H9 (cell line): Measurements from ENCODE around the gene KCNIP3. TPM values are rescaled to one million over a fixed set of nuclear protein-coding genes. Genes with fewer than 3 reads are reported as not detected.

Experiments
- DNase-seq: peaks from one replicate; pipeline ENCODE4 v3.0.0-alpha.2; 2017
- H2AFZ ChIP-seq: one replicate; pipeline ENCODE4 v1.6.1; 2013; ENCODE audit warnings: mild to moderate bottlenecking, low read length, control low read depth, moderate library complexity
- H2AK5ac ChIP-seq: 2 replicates; pipeline ENCODE4 v1.6.1; 2013; ENCODE audit warnings: low read length, control low read depth, mixed read lengths; ENCODE audit not compliant: insufficient read length
- H2BK120ac ChIP-seq: one replicate; pipeline ENCODE4 v1.6.1; 2013; ENCODE audit warnings: low read depth, mild to moderate bottlenecking, low read length, control low read depth, inconsistent platforms; ENCODE audit not compliant: poor library complexity, severe bottlenecking
- H2BK12ac ChIP-seq: 2 replicates; pipeline ENCODE4 v1.6.1; 2013; ENCODE audit warnings: low read length, control low read depth, mixed read lengths, low read depth; ENCODE audit not compliant: insufficient read length
- H2BK15ac ChIP-seq: 2 replicates; pipeline ENCODE4 v1.6.1; 2013; ENCODE audit warnings: low read depth, low read length, control low read depth
- H2BK20ac ChIP-seq: one replicate; pipeline ENCODE4 v1.6.1; 2013; ENCODE audit warnings: low read depth, mild to moderate bottlenecking, low read length, control low read depth, inconsistent platforms; ENCODE audit not compliant: poor library complexity, severe bottlenecking
- H2BK5ac ChIP-seq: 2 replicates; pipeline ENCODE4 v1.6.1; 2013; ENCODE audit warnings: low read length, control low read depth, mixed read lengths; ENCODE audit not compliant: insufficient read length
- H3K14ac ChIP-seq: 2 replicates; pipeline ENCODE4 v1.6.1; 2013; ENCODE audit warnings: low read length, control low read depth; ENCODE audit not compliant: insufficient read depth
- H3K18ac ChIP-seq: 2 replicates; pipeline ENCODE4 v1.6.1; 2013; ENCODE audit warnings: low read depth, mild to moderate bottlenecking, mixed read lengths, low read length, control low read depth; ENCODE audit not compliant: insufficient read length
- H3K23ac ChIP-seq: 2 replicates; pipeline ENCODE4 v1.6.1; 2013; ENCODE audit warnings: low read length, control low read depth, mixed read lengths, low read depth; ENCODE audit not compliant: insufficient read length
- H3K23me2 ChIP-seq: 2 replicates; pipeline ENCODE4 v1.6.1; 2013; ENCODE audit warnings: low read depth, mild to moderate bottlenecking, mixed read lengths, low read length, control low read depth; ENCODE audit not compliant: insufficient read length, poor library complexity, severe bottlenecking
- H3K27ac ChIP-seq: 2 replicates; pipeline ENCODE4 v1.5.1; 2013; ENCODE audit warnings: low read length, control low read depth, mixed read lengths, low read depth; ENCODE audit not compliant: insufficient read length
- H3K27me3 ChIP-seq: 2 replicates; pipeline ENCODE4 v1.6.1; 2013; ENCODE audit warnings: low read length, control low read depth, inconsistent platforms; ENCODE audit not compliant: insufficient read depth
- H3K4ac ChIP-seq: 2 replicates; pipeline ENCODE4 v1.6.1; 2013; ENCODE audit warnings: low read depth, mild to moderate bottlenecking, control low read depth, inconsistent platforms, low read length, moderate library complexity
- H3K4me1 ChIP-seq: 2 replicates; pipeline ENCODE4 v1.6.1; 2013; ENCODE audit warnings: low read length, control low read depth, inconsistent platforms; ENCODE audit not compliant: insufficient read depth
- H3K4me2 ChIP-seq: 2 replicates; pipeline ENCODE4 v1.6.1; 2013; ENCODE audit warnings: low read length, control low read depth, mixed read lengths; ENCODE audit not compliant: insufficient read length, insufficient read depth
- H3K56ac ChIP-seq: 2 replicates; pipeline ENCODE4 v1.6.1; 2013; ENCODE audit warnings: low read depth, mild to moderate bottlenecking, mixed read lengths, low read length, control low read depth; ENCODE audit not compliant: insufficient read length
- H3K79me1 ChIP-seq: 2 replicates; pipeline ENCODE4 v1.6.1; 2013; ENCODE audit warnings: low read depth, mild to moderate bottlenecking, moderate library complexity, low read length, control low read depth, inconsistent platforms; ENCODE audit not compliant: insufficient read depth, poor library complexity, severe bottlenecking
- H3K79me2 ChIP-seq: 2 replicates; pipeline ENCODE4 v1.6.1; 2013; ENCODE audit warnings: low read length, control low read depth, inconsistent platforms; ENCODE audit not compliant: insufficient read depth
- H3K9ac ChIP-seq: 2 replicates; pipeline ENCODE4 v1.6.1; 2013; ENCODE audit warnings: low read length, control low read depth, mixed read lengths; ENCODE audit not compliant: insufficient read length; ENCODE audit errors: extremely low read depth
- H3K9me3 ChIP-seq: one replicate; pipeline ENCODE4 v1.6.1; 2013; ENCODE audit warnings: low read depth, low read length, inconsistent platforms; ENCODE audit not compliant: control insufficient read depth
- H3T11ph ChIP-seq: one replicate; pipeline ENCODE4 v1.6.1; 2013; ENCODE audit warnings: mild to moderate bottlenecking, low read length, control low read depth, inconsistent platforms
- H4K20me1 ChIP-seq: one replicate; pipeline ENCODE4 v1.6.1; 2013; ENCODE audit not compliant: control insufficient read depth, insufficient read length, insufficient read depth
- H4K5ac ChIP-seq: 2 replicates; pipeline ENCODE4 v1.6.1; 2013; ENCODE audit warnings: low read depth, mild to moderate bottlenecking, mixed read lengths, low read length, control low read depth; ENCODE audit not compliant: insufficient read length
- H4K8ac ChIP-seq: replicated peaks from 2 replicates; pipeline ENCODE4 v1.6.1; 2013; ENCODE audit warnings: low read length, control low read depth, mixed read lengths, low read depth; ENCODE audit not compliant: insufficient read length
- H4K91ac ChIP-seq: 2 replicates; pipeline ENCODE4 v1.6.1; 2013; ENCODE audit warnings: low read depth, mild to moderate bottlenecking, moderate library complexity, mixed read lengths, low read length, control low read depth; ENCODE audit not compliant: insufficient read length
- H3K27ac Mint-ChIP-seq, 3 experiments: 2 replicates in 2 of 3; 3 replicates in 1 of 3; pipeline ENCODE4 v1.8.0; 2020 to 2021; ENCODE audit warnings: mixed read lengths in 3 of 3, mild to moderate bottlenecking in 1 of 3, moderate library complexity in 1 of 3
- H3K27me3 Mint-ChIP-seq: 2 replicates; pipeline ENCODE4 v1.8.0; 2021; ENCODE audit warnings: low read depth, mild to moderate bottlenecking, moderate library complexity, mixed read lengths
- H3K36me3 Mint-ChIP-seq, 3 experiments: 2 replicates in 2 of 3; 3 replicates in 1 of 3; pipeline ENCODE4 v1.8.0; 2020 to 2021; ENCODE audit warnings: low read depth in 3 of 3, mixed read lengths in 3 of 3; ENCODE audit not compliant: insufficient read depth in 1 of 3
- H3K4me1 Mint-ChIP-seq, 2 experiments: 2 replicates each; pipeline ENCODE4 v1.8.0; 2020; ENCODE audit warnings: mixed read lengths in 2 of 2
- H3K4me3 Mint-ChIP-seq, 2 experiments: 2 replicates in 1 of 2; 3 replicates in 1 of 2; pipeline ENCODE4 v1.8.0; 2020 to 2021; ENCODE audit warnings: mild to moderate bottlenecking in 2 of 2, mixed read lengths in 2 of 2, moderate library complexity in 1 of 2
- H3K9me3 Mint-ChIP-seq, 2 experiments: 2 replicates in 1 of 2; 3 replicates in 1 of 2; pipeline ENCODE4 v1.8.0; 2020; ENCODE audit warnings: mild to moderate bottlenecking in 2 of 2, mixed read lengths in 2 of 2, moderate library complexity in 1 of 2
- CTCF ChIP-seq: fragments of 200-600 bp; sonication (generic); conservative IDR thresholded peaks from 3 replicates; pipeline ENCODE4 v1.8.0; 2021; ENCODE audit warnings: antibody characterized with exemption, mild to moderate bottlenecking
- WGBS: extraction: QIAGEN DNeasy Blood & Tissue Kit; methylation state at CpG from one replicate; pipeline ENCODE4 v1.1.7; 2013; ENCODE audit warnings: missing lambda C conversion rate, low lambda C conversion rate, mixed read lengths; ENCODE audit not compliant: insufficient read length; ENCODE audit errors: extremely low coverage; 5-methylcytosine and 5-hydroxymethylcytosine counted together
- total RNA-seq: library from RNA; stranded (reverse); gene quantifications from 2 replicates; pipeline ENCODE4 v1.2.1, GENCODE V29; 2021

The KCNIP3 gene
- total RNA-seq, 1 experiment from 2014 or later: 1.5 TPM

GRCh38 chr2:95372216-95372829, 75.2 kb downstream of the KCNIP3 start:
- Mint-ChIP-seq H3K9me3 (no peaks in the 10 kb centered on the region), H3K27me3 (peaks cover 15% of the 10 kb centered on the region), H3K36me3 (no peaks in the 10 kb centered on the region), H3K27ac (no peak overlapping the region; a peak in 1 of 7 replicates), H3K4me3 (no peak overlapping the region), H3K4me1 (peaks cover 6 to 14% of the 10 kb centered on the region in 2 experiments)
- Histone ChIP-seq H3K4me2 (no peak overlapping the region), H3K23me2 (no peaks in the 10 kb centered on the region), H2BK12ac (no peak overlapping the region), H4K91ac (no peak overlapping the region), H3K79me1 (no peaks in the 10 kb centered on the region), H2BK5ac (no peak overlapping the region), H3K18ac (no peak overlapping the region), H4K5ac (no peak overlapping the region), H2AFZ (no peak overlapping the region), H3T11ph (no peak overlapping the region), H2BK15ac (no peak overlapping the region), H3K56ac (no peak overlapping the region), H3K4me1 (no peaks in the 10 kb centered on the region), H3K27me3 (no peaks in the 10 kb centered on the region), H3K9ac (no peak overlapping the region), H4K20me1 (no peaks in the 10 kb centered on the region), H3K27ac (no peak overlapping the region), H2BK20ac (no peak overlapping the region), H3K4ac (no peak overlapping the region), H2AK5ac (no peak overlapping the region), H2BK120ac (no peak overlapping the region), H3K23ac (no peak overlapping the region), H4K8ac (no peak overlapping the region), H3K79me2 (no peaks in the 10 kb centered on the region), H3K14ac (no peak overlapping the region), H3K9me3 (no peaks in the 10 kb centered on the region)
- DNase-seq: no peak
- TF ChIP-seq CTCF: no peak
- WGBS: no CpG with 5 or more reads among the region's 8 CpGs
